NK-92 treated with Interleukin-12 subunit alpha and Interleukin-12 subunit beta, amount 100 ng/mL, for 24 hours (cell line): ENCODE data around the gene GATA1.

Experiments
- DNase-seq: peaks from one replicate; lab custom pipeline; 2025; lab: John Stamatoyannopoulos, UW

Gene GATA1

DNA sequence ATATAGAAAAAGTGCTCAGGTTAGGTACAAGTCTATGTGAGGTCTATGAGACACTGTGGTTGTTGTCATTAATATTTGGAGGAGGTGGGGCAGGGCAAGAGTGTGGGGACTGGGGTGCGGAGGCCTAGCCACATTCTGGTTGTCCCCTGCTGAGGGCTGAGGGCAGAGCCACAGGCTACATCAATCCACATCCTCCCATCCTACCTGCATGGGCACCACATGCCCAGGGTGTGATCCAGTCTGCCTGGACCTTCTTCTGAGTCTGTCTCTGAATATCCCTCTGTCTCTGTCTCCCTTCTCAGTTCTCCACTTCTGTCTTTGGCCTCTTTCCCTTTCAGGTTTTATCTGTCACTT, 1.2 kb upstream of the GATA1 start:
- DNase-seq, result no peak

DNA sequence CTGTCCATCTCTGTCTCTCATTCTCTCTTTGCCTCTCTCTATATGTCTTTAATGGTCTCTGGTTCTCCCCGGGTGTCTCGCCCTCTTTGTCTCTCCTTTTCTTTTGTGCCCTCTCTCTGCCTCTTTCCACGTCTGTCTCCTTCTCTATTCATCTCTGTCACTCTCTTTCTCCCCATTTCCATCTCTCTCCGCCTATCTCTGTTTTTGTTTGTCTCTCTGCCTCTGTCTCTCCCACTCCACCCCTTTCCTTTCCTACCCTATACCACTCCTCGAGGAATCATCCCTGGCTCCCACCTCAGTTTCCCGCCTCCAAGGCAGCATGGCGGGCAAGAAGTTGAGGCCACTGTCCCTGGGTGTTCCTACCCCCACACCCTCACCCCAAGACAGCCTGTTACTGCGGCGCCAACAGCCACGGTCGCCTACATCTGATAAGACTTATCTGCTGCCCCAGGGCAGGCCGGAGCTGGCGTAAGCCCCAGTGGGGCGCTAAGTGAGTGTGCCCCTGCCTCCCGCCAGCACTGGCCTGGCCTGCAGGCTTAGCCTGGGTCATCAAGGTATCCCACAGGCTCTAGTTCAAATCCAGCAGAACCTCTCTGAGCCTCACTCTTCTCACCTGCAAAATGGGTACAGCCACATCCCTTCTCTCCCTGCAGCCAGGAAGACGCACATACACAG, 713 bp upstream of the GATA1 start:
- no peak for DNase-seq

DNA sequence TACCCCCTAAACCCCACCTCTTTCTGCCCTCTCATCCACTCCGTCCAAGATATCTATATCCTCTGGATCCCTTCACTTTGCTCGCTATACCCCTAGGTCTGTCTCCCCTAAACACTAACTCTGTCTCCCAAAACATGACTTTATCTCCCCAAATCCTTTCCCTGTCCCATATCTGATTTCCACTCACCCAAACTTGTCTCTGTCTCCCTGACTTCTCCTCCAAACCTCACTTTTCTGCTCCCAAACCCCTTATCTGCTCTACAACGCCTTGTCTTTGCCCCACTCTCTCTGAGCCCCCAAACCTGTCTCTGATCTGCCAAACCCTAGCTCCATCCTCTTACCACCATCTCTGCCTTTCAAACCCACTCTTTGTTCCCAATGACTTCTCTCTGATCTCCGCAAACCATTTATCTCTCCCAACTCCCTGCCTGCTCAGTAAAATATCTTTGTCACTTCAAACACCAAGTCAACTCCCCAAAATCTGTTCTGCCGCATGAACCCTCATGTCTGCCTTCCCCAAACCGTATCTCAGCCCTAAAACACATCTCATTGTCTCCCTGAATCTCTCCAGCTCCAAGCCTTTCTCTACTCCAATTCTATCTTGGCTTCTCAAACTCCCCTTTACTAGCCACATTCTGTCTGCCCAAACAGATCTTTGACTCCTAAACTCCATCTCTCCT, 575 bp downstream of the GATA1 start:
- no peak for DNase-seq

DNA sequence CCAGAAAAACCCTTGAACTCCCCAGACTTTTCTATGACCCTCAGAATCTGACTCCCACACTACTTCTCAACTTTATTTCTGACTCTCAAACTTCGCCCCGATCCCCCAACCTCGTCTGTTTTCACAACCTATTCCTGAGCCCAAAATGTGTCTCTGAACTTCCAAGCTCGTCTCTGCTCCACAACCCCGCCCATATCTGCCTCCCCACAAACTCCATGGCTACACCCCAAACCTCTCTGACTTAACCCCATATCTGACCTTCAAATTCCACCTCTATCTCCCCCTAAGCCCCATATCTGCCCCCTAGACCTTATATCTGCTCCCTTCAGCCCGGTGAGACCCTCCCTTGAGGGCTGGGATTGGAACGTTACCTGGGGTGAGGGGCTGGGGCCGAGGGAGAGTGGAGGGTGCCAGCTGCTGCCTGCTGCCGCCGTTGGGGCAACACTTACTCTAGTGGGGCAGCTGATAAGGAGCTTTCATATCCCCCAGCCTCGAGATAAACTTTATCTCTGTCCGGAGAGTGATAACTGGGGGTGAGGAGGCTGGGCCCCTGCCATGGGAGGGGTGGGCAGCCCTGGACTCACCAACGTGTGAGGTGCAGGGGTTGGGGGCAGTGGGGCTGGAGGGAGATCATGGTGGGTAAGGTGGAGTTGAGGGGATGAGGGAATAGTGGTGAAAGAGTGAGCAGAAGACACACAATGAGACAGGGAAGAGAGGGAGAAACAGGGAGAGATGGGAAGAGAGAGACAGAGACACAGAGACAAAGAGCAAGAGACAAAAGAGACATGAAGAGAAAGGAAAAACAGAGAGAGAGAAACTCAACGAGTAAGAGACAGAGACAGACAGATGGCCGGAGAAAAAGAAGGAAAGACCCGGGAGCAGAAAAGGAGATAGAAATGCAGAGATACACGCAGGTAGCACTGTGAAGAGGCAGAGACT, 1.4 kb downstream of the GATA1 start:
- DNase-seq, result no peak

DNA sequence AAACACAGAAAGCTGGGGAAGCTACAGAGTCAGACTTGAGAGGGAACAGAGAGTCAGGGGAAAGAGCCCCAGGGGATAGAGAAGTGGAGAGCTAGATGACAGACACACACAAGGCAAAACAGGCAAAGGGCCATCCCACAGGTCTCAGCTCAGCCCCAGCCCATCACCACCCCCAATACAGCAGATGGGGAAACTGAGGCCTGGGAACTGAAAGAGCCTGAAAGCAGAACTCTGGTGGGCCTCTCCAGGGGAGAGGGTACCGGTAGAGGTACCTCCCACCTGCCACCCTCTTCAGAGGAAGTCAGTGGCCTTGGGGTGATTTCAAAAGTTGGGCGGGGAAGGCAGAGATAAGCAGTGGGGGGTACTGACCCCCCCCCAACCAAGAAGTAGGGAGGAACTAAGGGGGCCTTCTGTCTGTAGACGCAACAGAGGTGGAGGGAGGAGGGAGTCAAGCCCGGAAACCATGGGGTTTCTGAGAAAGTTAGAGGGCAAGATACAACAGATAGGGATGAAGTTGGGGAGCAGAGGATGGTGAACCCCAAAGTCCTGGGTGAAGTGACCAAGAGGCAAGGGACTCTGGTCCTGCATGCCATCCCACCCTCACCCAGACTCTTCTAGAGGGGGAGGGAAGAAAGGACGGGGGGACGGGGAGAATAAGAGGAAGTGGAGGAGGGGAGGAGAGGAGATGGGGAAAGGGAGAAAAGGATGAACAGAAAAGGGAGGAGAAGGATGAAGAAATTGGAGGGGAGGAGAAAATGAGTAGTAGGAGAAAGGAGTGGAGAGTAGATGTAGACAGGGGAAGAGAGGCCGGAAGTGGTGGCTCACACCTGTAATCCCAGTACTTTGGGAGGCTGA, 3.2 kb downstream of the GATA1 start:
- DNase-seq, result no peak

DNA sequence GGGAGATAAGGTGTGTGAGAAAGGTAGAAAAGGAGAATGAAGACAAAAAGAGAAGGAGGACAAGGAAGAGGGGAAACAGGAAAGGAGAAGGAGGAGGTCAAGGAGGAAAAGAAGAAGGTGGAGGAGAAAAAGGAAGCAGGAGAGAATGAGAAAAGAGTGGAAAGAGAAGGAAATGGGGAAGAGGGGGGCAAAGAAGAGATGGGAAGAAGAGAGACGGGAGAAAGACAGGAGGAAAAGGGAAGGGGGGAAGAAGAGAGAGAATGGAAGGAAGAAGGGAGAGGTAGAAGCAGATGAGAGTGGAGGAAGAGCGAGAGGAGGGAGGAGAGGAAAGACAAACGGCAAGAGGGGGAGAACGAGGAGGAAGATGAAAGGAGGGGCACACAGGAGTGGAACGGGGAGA, 4.1 kb downstream of the GATA1 start:
- no peak for DNase-seq

DNA sequence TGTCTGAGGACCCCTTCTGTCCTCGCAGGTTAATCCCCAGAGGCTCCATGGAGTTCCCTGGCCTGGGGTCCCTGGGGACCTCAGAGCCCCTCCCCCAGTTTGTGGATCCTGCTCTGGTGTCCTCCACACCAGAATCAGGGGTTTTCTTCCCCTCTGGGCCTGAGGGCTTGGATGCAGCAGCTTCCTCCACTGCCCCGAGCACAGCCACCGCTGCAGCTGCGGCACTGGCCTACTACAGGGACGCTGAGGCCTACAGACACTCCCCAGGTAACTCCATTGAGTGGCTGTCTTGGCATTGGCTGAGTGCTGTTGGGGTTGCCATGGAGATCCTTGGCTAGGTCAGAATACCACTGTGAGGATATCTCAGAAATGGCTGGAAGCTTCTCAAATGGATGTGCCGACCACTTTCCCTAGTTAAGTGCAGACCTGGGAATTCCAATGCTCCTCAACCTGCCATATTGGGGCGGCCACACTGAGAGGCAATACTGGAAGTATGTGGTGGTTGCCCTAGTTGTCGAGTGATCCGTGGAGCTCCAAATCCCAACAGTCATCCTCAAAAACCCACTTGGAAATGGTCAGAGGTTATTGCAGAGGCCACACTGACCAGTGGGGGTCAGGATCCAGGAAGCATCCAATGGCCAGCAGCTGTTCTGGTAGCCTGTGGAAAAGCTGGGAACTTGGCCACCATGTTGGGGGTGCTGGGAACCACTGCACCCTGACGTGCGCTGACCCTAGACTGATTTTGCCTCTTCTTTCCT, 4.9 kb downstream of the GATA1 start:
- DNase-seq, result no peak

DNA sequence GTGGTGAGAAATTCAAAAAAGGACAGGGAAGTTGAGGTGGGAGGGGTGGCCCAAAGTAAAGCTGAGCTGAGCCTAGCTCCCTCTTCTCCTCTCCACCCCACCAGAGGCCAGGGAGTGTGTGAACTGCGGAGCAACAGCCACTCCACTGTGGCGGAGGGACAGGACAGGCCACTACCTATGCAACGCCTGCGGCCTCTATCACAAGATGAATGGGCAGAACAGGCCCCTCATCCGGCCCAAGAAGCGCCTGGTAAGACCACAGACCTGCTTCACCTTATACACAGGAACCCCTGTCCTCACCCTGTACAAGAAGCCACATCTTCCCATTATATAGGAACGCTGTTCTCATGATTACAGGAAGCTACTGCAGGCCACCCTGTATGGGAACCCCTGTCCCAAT, 5.8 kb downstream of the GATA1 start:
- DNase-seq, result no peak

DNA sequence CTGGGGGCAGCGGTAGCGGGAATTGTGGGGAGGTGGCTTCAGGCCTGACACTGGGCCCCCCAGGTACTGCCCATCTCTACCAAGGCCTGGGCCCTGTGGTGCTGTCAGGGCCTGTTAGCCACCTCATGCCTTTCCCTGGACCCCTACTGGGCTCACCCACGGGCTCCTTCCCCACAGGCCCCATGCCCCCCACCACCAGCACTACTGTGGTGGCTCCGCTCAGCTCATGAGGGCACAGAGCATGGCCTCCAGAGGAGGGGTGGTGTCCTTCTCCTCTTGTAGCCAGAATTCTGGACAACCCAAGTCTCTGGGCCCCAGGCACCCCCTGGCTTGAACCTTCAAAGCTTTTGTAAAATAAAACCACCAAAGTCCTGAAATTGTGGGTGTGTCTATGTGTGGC, 7.5 kb downstream of the GATA1 start:
- DNase-seq, result no peak

DNA sequence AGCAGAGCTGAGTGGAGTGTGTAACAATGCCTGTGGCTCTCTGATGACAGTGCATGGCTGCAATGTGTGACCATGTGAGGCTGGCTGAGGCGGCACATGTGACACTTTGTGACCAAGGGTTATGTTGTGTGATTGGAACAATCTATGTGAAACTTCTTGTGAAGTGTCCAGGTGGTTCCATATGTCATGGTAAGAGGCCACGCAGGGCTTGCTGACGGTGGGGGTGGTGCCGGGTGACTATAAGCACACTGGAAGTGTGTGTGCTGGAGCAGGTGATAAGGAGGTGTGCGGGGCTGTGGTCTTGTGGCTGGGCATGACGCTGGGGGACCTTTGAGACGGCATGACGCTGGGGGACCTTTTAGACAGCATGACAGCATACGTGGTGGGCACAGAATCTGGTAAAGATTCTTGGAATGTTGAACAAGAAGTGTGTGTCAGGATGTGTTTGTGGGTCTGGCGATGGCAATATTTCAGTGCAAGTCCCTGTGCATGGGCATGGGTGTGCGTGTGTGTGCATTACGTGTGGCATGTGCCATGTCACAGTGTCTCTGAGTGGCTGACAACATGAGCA, 8.0 kb downstream of the GATA1 start:
- no peak for DNase-seq

DNA sequence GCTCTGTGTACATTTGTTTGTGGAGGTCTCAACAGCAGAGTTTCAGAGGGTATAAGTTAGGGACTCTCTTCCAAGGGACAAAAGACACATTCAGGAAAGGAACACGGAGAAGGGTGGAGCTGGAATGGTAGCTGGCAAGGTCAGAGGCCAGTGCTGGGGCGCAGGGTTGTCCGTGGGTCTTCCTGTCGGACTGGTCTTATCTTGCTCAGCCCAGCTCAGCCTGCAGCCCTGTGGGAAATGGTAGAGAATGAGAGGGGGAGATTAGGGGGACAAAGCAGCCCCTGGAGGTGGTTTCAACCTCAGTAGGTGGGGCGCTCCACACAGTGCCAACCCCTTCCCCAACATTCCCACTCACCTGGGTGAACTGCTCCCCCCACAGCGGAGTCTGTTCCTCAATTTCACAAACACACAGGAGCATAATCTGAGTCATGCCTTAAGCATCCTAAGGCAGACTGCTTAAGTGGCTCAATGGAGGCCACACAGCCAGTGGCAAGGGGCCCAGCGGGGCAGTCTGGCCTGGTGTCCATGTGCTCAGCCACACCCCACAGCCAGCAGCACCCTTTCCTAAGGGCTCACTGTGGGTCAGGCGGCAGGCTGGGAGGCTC, 8.6 kb downstream of the GATA1 start:
- no peak for DNase-seq

DNA sequence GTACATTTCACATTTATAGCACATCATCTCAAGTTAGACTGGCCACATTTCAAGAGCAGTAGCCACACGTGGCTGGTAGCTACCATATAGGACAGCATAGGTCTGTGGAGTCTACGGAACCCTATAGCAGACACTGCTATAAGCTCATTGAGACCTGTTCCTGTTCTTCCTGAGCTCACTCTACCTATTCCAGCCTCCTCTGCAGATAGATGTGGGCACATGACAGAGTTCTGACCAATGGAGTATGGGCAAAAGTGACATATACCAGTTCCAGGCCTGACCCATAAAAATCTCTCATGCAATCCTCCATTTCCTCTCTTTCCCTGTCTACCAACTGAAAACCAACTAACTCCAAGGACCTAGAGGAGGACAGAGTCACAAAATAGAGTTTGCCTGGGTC, 11.9 kb downstream of the GATA1 start:
- DNase-seq, result no peak

DNA sequence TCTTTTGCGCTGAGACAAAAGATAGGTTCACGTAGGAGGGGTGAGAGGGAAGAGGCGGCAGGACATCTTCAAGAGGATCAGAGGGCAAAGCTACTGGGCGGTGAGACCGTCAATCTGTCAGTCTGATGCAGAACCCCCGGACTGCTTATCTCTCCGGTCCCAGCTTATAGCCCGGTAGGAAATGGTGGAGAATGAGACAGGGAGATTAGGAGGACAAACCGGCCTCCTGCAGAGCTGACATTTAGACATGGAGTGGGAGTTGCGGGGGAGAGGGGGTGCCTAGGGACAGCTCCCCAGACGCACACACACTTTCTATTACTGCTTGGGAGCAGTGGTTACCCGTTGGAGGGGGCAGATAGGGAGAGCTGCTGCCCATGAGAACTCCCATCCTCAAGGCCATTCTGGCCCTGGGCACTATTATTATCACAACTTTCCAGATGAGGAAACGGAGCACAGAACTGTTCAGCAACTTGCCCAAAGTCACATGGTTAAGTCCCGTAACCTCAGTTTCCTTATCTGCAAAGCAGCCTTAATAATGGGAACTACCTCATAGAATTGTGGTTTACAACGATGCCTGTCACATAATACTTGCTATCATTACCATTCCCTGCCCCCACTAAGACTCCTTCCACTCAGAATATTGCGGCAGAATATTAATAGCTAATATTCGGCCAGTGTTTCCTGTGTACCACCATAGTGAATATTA, 14.3 kb downstream of the GATA1 start:
- DNase-seq, result no peak

DNA sequence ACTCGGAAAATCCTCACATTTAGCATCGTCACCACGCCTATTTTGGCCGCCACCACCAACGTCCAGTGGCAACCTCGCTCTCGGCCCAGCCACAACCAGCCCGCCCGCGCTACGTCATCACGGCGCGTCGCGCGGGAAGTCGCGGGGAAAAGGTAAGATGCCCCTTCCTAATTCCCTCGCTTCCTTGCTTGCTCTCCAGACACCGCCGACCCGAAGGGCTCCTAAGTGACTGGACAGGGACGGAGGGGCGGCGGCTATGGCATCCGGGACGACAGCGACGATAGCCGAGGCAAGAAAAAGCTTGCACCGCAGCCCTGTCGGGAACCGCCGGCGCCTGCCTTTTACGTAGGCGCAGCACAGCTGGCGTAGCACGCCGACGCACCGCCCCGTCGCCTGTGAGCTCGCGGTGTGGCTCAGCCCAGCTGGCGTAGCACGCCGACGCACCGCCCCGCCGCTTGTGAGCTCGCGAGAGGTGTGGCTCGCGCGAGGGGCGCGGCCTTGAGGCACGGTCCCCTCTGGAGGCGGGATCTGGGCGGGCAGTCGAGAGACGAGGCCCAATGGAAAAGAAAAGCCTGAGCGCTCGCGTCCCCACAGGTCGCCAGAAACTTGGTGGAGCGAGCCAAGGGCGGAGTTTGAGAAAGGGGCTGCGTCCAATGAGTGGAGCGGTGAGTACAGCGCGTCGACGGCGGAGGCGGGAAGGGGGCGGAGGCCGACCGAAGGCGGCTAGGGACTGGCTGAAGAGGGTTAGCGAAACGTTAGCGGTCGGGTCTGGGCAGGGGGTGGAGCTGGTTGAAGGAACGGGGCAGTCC, 15.1 kb downstream of the GATA1 start, which contains the start of gene HDAC6:
TSS of gene HDAC6 (plus strand) at position 788 of the 809 bp plus-strand sequence. CDS start 626 bp downstream, outside the sequence.
- DNase-seq, result peak; percentile 99

DNA sequence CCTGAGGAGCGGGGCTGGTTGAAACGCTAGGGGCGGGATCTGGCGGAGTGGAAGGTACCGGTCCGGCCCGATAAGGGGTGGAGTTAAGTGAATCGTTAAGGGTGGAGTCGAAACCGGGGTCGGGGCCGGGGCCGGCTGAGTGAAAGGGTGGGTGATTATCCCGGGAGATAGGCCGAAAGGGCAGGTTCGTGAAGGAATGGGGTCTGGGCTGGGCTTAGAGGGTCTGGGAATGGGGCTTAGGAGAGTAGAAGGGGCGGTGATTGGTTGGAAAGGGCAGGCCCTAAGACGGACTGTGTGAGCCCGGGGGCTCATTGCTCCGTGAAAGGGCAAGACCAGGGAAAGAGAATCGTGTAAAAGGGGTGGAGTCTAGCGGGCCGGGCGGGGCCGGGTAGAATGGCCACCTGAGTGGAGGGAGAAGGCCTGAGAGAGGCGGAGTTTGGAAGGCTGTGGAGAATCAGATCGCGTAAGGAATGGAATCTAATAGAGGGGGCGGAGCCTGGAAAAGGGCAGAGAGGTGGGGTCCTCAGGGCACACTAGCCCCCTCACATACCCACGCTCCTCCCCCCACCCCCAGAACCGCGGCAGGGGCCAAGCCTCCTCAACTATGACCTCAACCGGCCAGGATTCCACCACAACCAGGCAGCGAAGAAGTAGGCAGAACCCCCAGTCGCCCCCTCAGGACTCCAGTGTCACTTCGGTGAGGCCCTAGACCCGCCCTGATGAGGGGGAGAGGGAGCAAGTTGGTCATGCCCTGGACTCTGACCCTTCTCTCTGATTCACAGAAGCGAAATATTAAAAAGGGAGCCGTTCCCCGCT, 15.9 kb downstream of the GATA1 start:
- DNase-seq, result peak; percentile 58

DNA sequence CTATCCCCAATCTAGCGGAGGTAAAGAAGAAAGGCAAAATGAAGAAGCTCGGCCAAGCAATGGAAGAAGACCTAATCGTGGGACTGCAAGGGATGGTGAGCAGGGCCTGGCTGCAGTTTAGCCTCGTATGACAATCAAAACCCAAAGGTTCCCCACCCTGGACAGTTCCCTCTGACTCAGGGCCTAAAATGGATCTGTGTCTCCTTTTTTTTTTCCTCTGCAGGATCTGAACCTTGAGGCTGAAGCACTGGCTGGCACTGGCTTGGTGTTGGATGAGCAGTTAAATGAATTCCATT, 16.5 kb downstream of the GATA1 start:
- no peak for DNase-seq

DNA sequence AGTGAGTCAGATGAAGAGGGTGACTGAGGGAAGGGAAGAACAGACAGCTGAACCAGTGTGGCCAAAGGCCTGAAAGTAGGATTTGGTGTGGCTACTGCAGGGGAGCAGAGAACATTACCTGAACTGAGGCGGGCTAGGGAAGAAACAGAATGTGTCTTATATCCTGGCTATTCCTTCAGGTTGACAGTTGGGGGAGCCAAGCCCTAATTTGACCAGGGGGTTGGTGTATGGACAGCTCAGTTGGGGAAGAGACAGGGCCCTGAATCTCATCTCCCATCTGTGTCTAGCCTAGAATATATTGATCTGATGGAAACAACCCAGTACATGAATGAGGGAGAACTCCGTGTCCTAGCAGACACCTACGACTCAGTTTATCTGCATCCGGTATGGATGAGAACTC, 19.7 kb downstream of the GATA1 start:
- DNase-seq, result no peak

DNA sequence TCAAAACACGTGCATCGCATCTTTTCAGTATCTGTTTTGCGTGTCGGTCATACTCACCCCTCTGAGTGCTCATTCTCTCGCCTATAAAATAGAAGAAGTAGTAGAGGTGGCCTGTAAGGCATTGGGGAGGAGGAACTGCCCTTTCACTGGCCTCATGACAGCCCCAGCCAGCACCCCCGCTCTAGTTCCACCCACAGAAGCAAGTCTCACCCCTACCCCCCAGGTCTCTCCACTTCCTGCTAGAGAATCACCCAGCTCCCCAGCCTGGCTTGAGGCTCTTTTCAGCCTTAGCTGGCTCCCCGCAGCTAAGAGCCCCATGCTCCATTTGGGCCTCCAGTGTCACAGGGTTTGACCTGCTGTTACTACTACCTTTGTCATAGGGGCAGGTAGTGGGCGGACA, 27.3 kb downstream of the GATA1 start:
- DNase-seq, result no peak
